ENCODE results near the gene PDE4D. TPM values are rescaled to one million over a fixed set of nuclear protein-coding genes. Genes with fewer than 3 reads are reported as not detected.

Gene PDE4D
- total RNA-seq, 4 donors from 2014 or later: 35.0 to 121 (median 63.4) TPM

DNA sequence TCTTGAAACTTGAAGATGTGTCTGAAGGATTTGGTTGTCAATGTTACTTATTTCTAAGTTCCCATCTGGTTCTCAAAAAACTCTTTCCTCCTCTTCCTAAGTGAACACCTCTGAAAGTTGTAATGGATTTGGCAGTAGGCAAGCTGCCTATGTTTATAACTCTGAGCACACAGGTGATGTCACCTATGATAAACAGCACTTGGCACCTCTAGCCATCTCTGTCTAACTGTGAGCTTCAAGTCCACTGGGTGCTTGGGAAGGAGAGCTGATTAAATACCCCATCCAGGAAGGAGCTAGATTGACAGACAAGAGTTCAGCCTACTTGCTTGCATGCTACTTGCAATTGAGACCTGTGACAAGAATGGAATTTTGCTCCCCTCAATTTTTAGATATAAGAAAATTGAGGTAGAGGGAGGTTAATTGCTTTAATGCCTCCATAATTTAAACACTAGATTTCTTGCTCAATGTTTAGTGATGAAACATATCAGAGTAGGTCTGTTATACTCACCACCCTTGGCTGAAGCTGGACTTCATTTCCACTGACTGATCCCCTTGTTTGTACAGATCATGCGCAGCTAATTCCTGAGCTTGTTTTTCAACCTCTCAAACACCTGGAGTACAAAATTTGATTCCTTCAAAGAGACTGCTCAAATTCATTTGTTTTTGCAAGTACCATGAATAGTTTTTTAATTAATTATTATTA, 49.9 kb downstream of the PDE4D start:
- H3K4me1 ChIP-seq: no peaks in the 10 kb centered on the region
- no peak overlapping the region for H3K27ac ChIP-seq
- 80 to 100% methylated on average over 1 of the region's 1 CpG for whole genome bisulfite sequencing, 2 donors (ENCODE audit: low coverage in 1 of 2)
- ATAC-seq: no peak
- H3K4me3 ChIP-seq: no peak overlapping the region
- no peaks in the 10 kb centered on the region for H3K9me3 ChIP-seq
- H3K36me3 ChIP-seq: no peaks in the 10 kb centered on the region
- TF ChIP-seq EP300 (IDR thresholded peaks at IDR 0.05) (no peak), POLR2AphosphoS5 (IDR thresholded peaks at IDR 0.05) (no peak), POLR2A (IDR thresholded peaks at IDR 0.05) (no peak)
- TF ChIP-seq, protein P1, sequence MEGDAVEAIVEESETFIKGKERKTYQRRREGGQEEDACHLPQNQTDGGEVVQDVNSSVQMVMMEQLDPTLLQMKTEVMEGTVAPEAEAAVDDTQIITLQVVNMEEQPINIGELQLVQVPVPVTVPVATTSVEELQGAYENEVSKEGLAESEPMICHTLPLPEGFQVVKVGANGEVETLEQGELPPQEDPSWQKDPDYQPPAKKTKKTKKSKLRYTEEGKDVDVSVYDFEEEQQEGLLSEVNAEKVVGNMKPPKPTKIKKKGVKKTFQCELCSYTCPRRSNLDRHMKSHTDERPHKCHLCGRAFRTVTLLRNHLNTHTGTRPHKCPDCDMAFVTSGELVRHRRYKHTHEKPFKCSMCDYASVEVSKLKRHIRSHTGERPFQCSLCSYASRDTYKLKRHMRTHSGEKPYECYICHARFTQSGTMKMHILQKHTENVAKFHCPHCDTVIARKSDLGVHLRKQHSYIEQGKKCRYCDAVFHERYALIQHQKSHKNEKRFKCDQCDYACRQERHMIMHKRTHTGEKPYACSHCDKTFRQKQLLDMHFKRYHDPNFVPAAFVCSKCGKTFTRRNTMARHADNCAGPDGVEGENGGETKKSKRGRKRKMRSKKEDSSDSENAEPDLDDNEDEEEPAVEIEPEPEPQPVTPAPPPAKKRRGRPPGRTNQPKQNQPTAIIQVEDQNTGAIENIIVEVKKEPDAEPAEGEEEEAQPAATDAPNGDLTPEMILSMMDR (IDR thresholded peaks at IDR 0.05): no peak
- H3K27me3 ChIP-seq: no peaks in the 10 kb centered on the region

DNA sequence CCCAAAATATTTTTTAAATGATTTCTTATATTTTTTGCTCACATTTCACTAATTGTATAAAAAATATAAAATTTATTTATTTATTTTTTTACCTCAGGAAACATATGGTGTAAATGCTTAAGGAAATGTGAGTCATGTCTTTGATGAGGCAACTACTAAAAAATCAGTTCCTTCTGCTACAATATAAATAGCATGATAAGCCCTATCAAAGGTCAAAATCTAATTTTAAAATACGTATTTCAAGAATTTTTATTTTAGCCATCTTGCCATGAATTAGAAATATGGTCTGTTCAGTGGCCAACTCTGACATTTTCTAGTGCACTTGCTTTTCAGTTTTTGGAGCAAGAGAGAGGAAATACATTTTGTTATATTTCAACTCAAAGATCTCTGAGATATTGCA, 50.5 kb downstream of the PDE4D start:
- TF ChIP-seq, protein P1 (IDR thresholded peaks at IDR 0.05): no peak
- no peak for TF ChIP-seq POLR2AphosphoS5 (IDR thresholded peaks at IDR 0.05)
- no peak for TF ChIP-seq EP300 (IDR thresholded peaks at IDR 0.05)
- no peak for TF ChIP-seq POLR2A (IDR thresholded peaks at IDR 0.05)
- no peaks in the 10 kb centered on the region for H3K27me3 ChIP-seq
- H3K9me3 ChIP-seq: no peaks in the 10 kb centered on the region
- 13 to 47% methylated on average over 1 of the region's 1 CpG for WGBS, 2 donors (ENCODE audit: low coverage in 1 of 2)
- H3K4me1 ChIP-seq: no peaks in the 10 kb centered on the region
- no peak for ATAC-seq
- no peaks in the 10 kb centered on the region for H3K36me3 ChIP-seq
- H3K4me3 ChIP-seq: no peak overlapping the region
- H3K27ac ChIP-seq: no peak overlapping the region

DNA sequence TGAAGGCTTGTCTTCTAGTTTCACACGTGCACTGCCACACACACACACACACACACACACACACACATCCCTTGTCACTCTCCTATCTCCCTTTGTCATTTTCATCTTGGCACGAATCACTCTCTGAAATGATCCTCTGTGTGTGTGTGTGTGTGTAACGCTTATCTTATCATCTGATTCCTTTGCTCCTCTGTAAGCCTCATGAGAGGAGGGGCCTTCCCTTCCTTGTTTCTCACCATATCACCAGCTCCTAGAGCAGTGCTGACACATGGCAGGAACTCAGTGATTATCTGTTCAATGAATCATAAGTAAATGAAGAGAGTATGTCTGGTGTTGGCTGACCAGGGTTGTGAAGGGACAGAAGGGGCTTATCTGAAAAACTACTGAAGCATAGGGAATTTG, 53.3 kb downstream of the PDE4D start:
- ATAC-seq: no peak
- Histone ChIP-seq H3K9me3 (no peaks in the 10 kb centered on the region), H3K4me3 (no peak overlapping the region), H3K27ac (no peak overlapping the region), H3K4me1 (no peaks in the 10 kb centered on the region), H3K27me3 (no peaks in the 10 kb centered on the region), H3K36me3 (no peaks in the 10 kb centered on the region)
- 74% methylated on average over 3 of the region's 3 CpGs; no CpG with 5 or more reads in 1 of the 2 donors for WGBS, 2 donors (ENCODE audit: low coverage in 1 of 2)
- TF ChIP-seq, protein P1 (IDR thresholded peaks at IDR 0.05): no peak
- no peak for TF ChIP-seq POLR2AphosphoS5 (IDR thresholded peaks at IDR 0.05)
- TF ChIP-seq EP300 (IDR thresholded peaks at IDR 0.05): no peak

DNA sequence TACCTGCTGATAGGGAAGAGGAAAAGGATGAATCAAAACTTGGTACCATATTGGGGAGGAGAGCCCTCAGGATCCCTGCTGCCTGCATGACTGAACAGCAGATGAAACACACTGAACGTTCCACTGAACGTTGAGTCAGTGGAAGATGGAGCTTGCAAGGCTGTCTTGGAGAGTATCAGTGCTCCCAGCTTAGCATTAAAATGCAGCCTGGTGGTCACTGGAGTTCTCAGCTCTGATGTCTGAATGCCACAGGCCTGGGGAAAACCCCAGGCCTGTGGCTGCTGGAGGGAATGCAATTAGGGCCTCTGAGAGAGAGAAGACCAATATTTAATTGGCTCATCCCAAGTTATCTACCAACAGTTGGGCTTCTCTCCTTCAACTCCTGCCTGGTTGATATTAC, 54.5 kb downstream of the PDE4D start:
- no peak overlapping the region for H3K27ac ChIP-seq
- H3K36me3 ChIP-seq: no peaks in the 10 kb centered on the region
- no peak overlapping the region for H3K4me3 ChIP-seq
- TF ChIP-seq POLR2AphosphoS5 (IDR thresholded peaks at IDR 0.05) (no peak), EP300 (IDR thresholded peaks at IDR 0.05) (no peak), POLR2A (IDR thresholded peaks at IDR 0.05) (no peak)
- WGBS, 2 donors (ENCODE audit: low coverage in 1 of 2): 100% methylated on average over 1 to 2 of the region's 2 CpGs
- no peak for ATAC-seq
- H3K4me1 ChIP-seq: no peaks in the 10 kb centered on the region
- no peaks in the 10 kb centered on the region for H3K9me3 ChIP-seq
- H3K27me3 ChIP-seq: no peaks in the 10 kb centered on the region

DNA sequence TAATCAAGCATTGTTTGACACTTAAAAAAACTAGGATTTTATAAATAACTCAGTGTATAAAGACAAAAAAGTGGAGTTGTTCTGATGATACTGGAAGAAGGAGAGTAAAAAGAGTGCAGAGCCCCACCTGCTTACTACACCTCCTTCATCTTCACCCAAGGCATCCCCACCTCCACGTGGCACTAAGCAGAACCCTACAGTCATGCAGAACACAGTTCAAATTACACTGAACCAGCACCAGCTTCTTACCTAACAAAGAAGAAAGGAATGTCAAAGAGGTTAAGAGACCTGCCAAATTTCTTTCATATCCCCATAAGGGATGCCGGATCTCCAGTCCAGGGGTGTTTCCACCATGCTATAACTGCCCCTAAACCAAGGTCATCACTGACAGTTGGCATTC, 55.5 kb downstream of the PDE4D start:
- H3K4me3 ChIP-seq: no peak overlapping the region
- no peaks in the 10 kb centered on the region for H3K36me3 ChIP-seq
- no peak for ATAC-seq
- no peak overlapping the region for H3K27ac ChIP-seq
- no peaks in the 10 kb centered on the region for H3K4me1 ChIP-seq
- H3K27me3 ChIP-seq: no peaks in the 10 kb centered on the region
- TF ChIP-seq EP300 (IDR thresholded peaks at IDR 0.05) (no peak), POLR2AphosphoS5 (IDR thresholded peaks at IDR 0.05) (no peak), POLR2A (IDR thresholded peaks at IDR 0.05) (no peak)
- TF ChIP-seq, protein P1 (IDR thresholded peaks at IDR 0.05): no peak
- 72 to 86% methylated on average over 1 to 2 of the region's 2 CpGs for WGBS, 2 donors (ENCODE audit: low coverage in 1 of 2)
- no peaks in the 10 kb centered on the region for H3K9me3 ChIP-seq
